Peyer's patch (tissue), 4 donors: Measurements from ENCODE around the gene OR56B1. TPM values are rescaled to one million over a fixed set of nuclear protein-coding genes. Genes with fewer than 3 reads are reported as not detected.

Experiments used
- DNase-seq, 3 donors: peaks; one replicate each; pipeline ENCODE4 v3.0.0-alpha.2; 2017 to 2019
- H3K27ac ChIP-seq, 4 donors: fragments of 200-600 bp; sonication (generic); one replicate each; pipeline ENCODE4 v1.5.1; 2016 to 2019
- H3K27me3 ChIP-seq, 2 donors: fragments of 200-600 bp; sonication (generic); one replicate each; pipeline ENCODE4 v1.5.1; 2019
- H3K36me3 ChIP-seq, 3 donors: fragments of 200-600 bp; sonication (generic); one replicate each; pipeline ENCODE4 v1.5.1; 2016 to 2019
- H3K4me1 ChIP-seq, 4 donors: fragments of 200-600 bp; sonication (generic); one replicate each; pipeline ENCODE4 v1.5.1; 2016 to 2019
- H3K4me3 ChIP-seq, 4 donors: fragments of 200-600 bp; sonication (generic); 1 replicate in 3 of 4; 2 replicates in 1 of 4; pipeline ENCODE4 v1.5.1; 2016 to 2019; ENCODE audit warnings: mild to moderate bottlenecking in 1 of 4
- H3K9me3 ChIP-seq, 4 donors: fragments of 200-600 bp; sonication (generic); one replicate each; pipeline ENCODE4 v1.5.1; 2016 to 2019; ENCODE audit warnings: mild to moderate bottlenecking in 1 of 4
- POLR2A ChIP-seq, 2 donors: fragments of 450-650 bp; IDR thresholded peaks; one replicate each; pipeline ENCODE4 v1.5.1; 2017; ENCODE audit warnings: antibody characterized with exemption in 2 of 2, mild to moderate bottlenecking in 2 of 2, moderate library complexity in 2 of 2
- total RNA-seq, 4 donors: library from RNA; depleted of rRNA; stranded (reverse); fragments of >200 nt; gene quantifications; one replicate each; pipeline ENCODE4 v1.1.0, GENCODE V29; 2016
- TF ChIP-seq, protein P1 (sequence below), 6 experiments: fragments of 450-650 bp in 4 of 6; fragments of 200-600 bp in 2 of 6; sonication (generic) in 1 of 6; IDR thresholded peaks; one replicate each; pipeline ENCODE4 v1.5.1; 2017 to 2019; ENCODE audit warnings: antibody characterized with exemption in 6 of 6, mild to moderate bottlenecking in 3 of 6, moderate library complexity in 1 of 6

The OR56B1 gene
- total RNA-seq, 4 donors from 2014 or later = not detected

- Histone ChIP-seq H3K4me3 (no peak overlapping the region), H3K4me1 (no peaks in the 10 kb centered on the region), H3K9me3 (peaks cover 0 to 5% (median 0%) of the 10 kb centered on the region in 4 donors), H3K27ac (no peak overlapping the region), H3K36me3 (no peaks in the 10 kb centered on the region), H3K27me3 (no peaks in the 10 kb centered on the region)
- no peak for DNase-seq
- no peak for TF ChIP-seq POLR2A (IDR thresholded peaks at IDR 0.05)
- TF ChIP-seq, protein P1, sequence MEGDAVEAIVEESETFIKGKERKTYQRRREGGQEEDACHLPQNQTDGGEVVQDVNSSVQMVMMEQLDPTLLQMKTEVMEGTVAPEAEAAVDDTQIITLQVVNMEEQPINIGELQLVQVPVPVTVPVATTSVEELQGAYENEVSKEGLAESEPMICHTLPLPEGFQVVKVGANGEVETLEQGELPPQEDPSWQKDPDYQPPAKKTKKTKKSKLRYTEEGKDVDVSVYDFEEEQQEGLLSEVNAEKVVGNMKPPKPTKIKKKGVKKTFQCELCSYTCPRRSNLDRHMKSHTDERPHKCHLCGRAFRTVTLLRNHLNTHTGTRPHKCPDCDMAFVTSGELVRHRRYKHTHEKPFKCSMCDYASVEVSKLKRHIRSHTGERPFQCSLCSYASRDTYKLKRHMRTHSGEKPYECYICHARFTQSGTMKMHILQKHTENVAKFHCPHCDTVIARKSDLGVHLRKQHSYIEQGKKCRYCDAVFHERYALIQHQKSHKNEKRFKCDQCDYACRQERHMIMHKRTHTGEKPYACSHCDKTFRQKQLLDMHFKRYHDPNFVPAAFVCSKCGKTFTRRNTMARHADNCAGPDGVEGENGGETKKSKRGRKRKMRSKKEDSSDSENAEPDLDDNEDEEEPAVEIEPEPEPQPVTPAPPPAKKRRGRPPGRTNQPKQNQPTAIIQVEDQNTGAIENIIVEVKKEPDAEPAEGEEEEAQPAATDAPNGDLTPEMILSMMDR (IDR thresholded peaks at IDR 0.05) = no peak
Measured at GRCh38 chr11:5737091-5737490, 843 bp downstream of the OR56B1 start.

GRCh38 chr11:5737670-5738392 is 1.6 kb downstream of the OR56B1 start:
- Histone ChIP-seq H3K4me1 (no peaks in the 10 kb centered on the region), H3K27ac (no peak overlapping the region), H3K9me3 (peaks cover 0 to 5% (median 0%) of the 10 kb centered on the region in 4 donors), H3K36me3 (no peaks in the 10 kb centered on the region), H3K4me3 (no peak overlapping the region), H3K27me3 (no peaks in the 10 kb centered on the region)
- no peak for TF ChIP-seq POLR2A (IDR thresholded peaks at IDR 0.05)
- TF ChIP-seq, protein P1 (IDR thresholded peaks at IDR 0.05) = no peak
- no peak for DNase-seq

DNA sequence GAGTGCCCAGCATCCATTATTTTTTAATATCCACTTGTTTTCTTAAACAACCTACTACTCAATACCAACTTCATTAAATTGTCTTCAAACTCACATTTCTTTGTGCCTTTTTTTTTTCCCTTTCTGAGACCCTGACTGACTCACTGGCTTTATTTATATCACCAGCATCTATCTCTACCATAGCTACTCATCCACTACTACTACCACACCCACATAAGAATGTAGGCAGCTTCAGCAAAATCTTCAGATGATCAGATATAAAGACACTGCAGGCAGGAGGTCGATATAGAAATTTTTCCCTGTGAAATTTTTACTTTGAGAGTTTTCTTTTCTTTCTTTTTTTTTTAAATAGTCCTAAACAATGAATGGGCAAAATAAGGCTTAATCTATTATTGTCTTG is 2.2 kb downstream of the OR56B1 start:
- Histone ChIP-seq H3K27me3 (no peaks in the 10 kb centered on the region), H3K27ac (no peak overlapping the region), H3K4me3 (no peak overlapping the region), H3K4me1 (no peaks in the 10 kb centered on the region), H3K36me3 (no peaks in the 10 kb centered on the region), H3K9me3 (peaks cover 0 to 5% (median 0%) of the 10 kb centered on the region in 4 donors)
- no peak for DNase-seq
- no peak for TF ChIP-seq POLR2A (IDR thresholded peaks at IDR 0.05)
- TF ChIP-seq, protein P1 (IDR thresholded peaks at IDR 0.05) = no peak

DNA sequence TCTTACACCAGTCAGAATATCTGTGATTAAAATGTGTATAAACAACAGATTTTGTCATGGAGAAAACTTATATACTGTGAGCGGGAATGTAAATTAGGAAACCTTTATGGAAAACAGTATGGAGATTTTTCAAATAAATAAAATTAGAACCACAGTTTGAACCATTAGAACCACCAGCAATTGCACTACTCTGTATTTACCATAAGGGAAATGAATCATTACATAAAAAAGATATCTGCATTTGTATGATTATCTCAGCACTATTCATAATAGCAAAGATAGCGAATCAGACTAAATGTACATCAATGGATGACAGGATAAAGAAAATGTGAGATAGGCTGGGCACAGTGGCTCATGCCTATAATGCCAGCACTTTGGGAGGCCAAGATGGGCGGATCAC is 10.4 kb downstream of the OR56B1 start:
- Histone ChIP-seq H3K9me3 (peaks cover 0 to under 1% (median 0%) of the 10 kb centered on the region in 4 donors), H3K27ac (no peak overlapping the region), H3K4me3 (no peak overlapping the region), H3K27me3 (no peaks in the 10 kb centered on the region), H3K4me1 (no peaks in the 10 kb centered on the region), H3K36me3 (no peaks in the 10 kb centered on the region)
- TF ChIP-seq POLR2A (IDR thresholded peaks at IDR 0.05) = no peak
- TF ChIP-seq, protein P1 (IDR thresholded peaks at IDR 0.05) = no peak
- no peak for DNase-seq

GRCh38 chr11:5749836-5750235 is 13.6 kb downstream of the OR56B1 start:
- DNase-seq = no peak
- no peak overlapping the region for H3K27ac ChIP-seq
- TF ChIP-seq, protein P1 (IDR thresholded peaks at IDR 0.05) = no peak
- no peak for TF ChIP-seq POLR2A (IDR thresholded peaks at IDR 0.05)

More at GRCh38 chr11:5749836-5750235, 13.6 kb downstream of the OR56B1 start:
- Histone ChIP-seq H3K4me1 (no peaks in the 10 kb centered on the region), H3K9me3 (no peaks in the 10 kb centered on the region), H3K27me3 (no peaks in the 10 kb centered on the region), H3K4me3 (no peak overlapping the region), H3K36me3 (no peaks in the 10 kb centered on the region)
